Measurements from ENCODE around the gene KIN. TPM values are rescaled to one million over a fixed set of nuclear protein-coding genes. Genes with fewer than 3 reads are reported as not detected.

KIN gene
- total RNA-seq, 1 donor from 2014 or later: 12.9 TPM

- TF ChIP-seq CTCF (IDR thresholded peaks at IDR 0.05; ENCODE audit: partially characterized antibody, unreplicated experiment): no peak
- H3K4me3 Mint-ChIP-seq (ENCODE audit: unreplicated experiment): no peak overlapping the region
- no peak for DNase-seq
- peaks cover 8% of the 10 kb centered on the region for H3K27me3 Mint-ChIP-seq (ENCODE audit: unreplicated experiment)
- no peaks in the 10 kb centered on the region for H3K4me1 Mint-ChIP-seq (ENCODE audit: low read depth, unreplicated experiment)
- no peak overlapping the region for H3K27ac Mint-ChIP-seq (ENCODE audit: unreplicated experiment)
- no peaks in the 10 kb centered on the region for H3K9me3 Mint-ChIP-seq (ENCODE audit: unreplicated experiment)
- no peaks in the 10 kb centered on the region for H3K36me3 Mint-ChIP-seq (ENCODE audit: unreplicated experiment)
Observed at GRCh38 chr10:7808686-7809267, 21.0 kb upstream of the KIN start.

DNA sequence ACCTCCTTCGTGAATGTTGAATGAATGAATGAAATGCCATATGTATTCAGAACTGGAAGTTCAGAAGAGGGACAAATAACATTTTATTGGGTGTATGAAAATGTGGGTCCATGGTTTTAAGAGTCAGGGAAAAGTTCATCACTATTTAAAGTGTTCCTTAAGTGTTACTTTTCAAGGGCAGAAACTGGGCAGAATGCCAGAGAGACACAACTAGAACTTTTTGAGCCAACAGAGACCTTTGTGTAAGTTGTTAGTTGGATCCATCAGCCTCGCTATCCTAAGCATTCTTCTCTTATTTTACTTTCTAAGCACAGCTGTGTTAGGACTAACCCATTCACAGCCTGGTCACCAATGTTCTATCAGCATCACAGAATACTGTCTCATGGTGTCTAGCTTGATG, 16.9 kb upstream of the KIN start:
- H3K4me1 Mint-ChIP-seq (ENCODE audit: low read depth, unreplicated experiment): no peaks in the 10 kb centered on the region
- no peak for DNase-seq
- H3K27me3 Mint-ChIP-seq (ENCODE audit: unreplicated experiment): no peaks in the 10 kb centered on the region
- no peak overlapping the region for H3K4me3 Mint-ChIP-seq (ENCODE audit: unreplicated experiment)
- H3K9me3 Mint-ChIP-seq (ENCODE audit: unreplicated experiment): no peaks in the 10 kb centered on the region
- H3K36me3 Mint-ChIP-seq (ENCODE audit: unreplicated experiment): no peaks in the 10 kb centered on the region
- TF ChIP-seq CTCF (IDR thresholded peaks at IDR 0.05; ENCODE audit: partially characterized antibody, unreplicated experiment): no peak
- no peak overlapping the region for H3K27ac Mint-ChIP-seq (ENCODE audit: unreplicated experiment)

- Mint-ChIP-seq H3K27me3 (ENCODE audit: unreplicated experiment) (no peaks in the 10 kb centered on the region), H3K9me3 (ENCODE audit: unreplicated experiment) (no peaks in the 10 kb centered on the region), H3K4me3 (ENCODE audit: unreplicated experiment) (no peak overlapping the region), H3K4me1 (ENCODE audit: low read depth, unreplicated experiment) (no peaks in the 10 kb centered on the region), H3K36me3 (ENCODE audit: unreplicated experiment) (no peaks in the 10 kb centered on the region), H3K27ac (ENCODE audit: unreplicated experiment) (no peak overlapping the region)
- no peak for DNase-seq
- TF ChIP-seq CTCF (IDR thresholded peaks at IDR 0.05; ENCODE audit: partially characterized antibody, unreplicated experiment): no peak
Observed at GRCh38 chr10:7804216-7804615, 16.4 kb upstream of the KIN start.

GRCh38 chr10:7802606-7803005, 14.8 kb upstream of the KIN start:
- no peak overlapping the region for H3K4me3 Mint-ChIP-seq (ENCODE audit: unreplicated experiment)
- DNase-seq: no peak
- no peak overlapping the region for H3K27ac Mint-ChIP-seq (ENCODE audit: unreplicated experiment)
- H3K36me3 Mint-ChIP-seq (ENCODE audit: unreplicated experiment): no peaks in the 10 kb centered on the region
- H3K27me3 Mint-ChIP-seq (ENCODE audit: unreplicated experiment): no peaks in the 10 kb centered on the region
- no peak for TF ChIP-seq CTCF (IDR thresholded peaks at IDR 0.05; ENCODE audit: partially characterized antibody, unreplicated experiment)
- H3K9me3 Mint-ChIP-seq (ENCODE audit: unreplicated experiment): no peaks in the 10 kb centered on the region
- H3K4me1 Mint-ChIP-seq (ENCODE audit: low read depth, unreplicated experiment): no peaks in the 10 kb centered on the region

GRCh38 chr10:7797582-7797981, 9.8 kb upstream of the KIN start:
- no peak for TF ChIP-seq CTCF (IDR thresholded peaks at IDR 0.05; ENCODE audit: partially characterized antibody, unreplicated experiment)
- Mint-ChIP-seq H3K36me3 (ENCODE audit: unreplicated experiment) (no peaks in the 10 kb centered on the region), H3K9me3 (ENCODE audit: unreplicated experiment) (no peaks in the 10 kb centered on the region), H3K4me3 (ENCODE audit: unreplicated experiment) (no peak overlapping the region), H3K27me3 (ENCODE audit: unreplicated experiment) (no peaks in the 10 kb centered on the region), H3K27ac (ENCODE audit: unreplicated experiment) (no peak overlapping the region), H3K4me1 (ENCODE audit: low read depth, unreplicated experiment) (peaks cover 3% of the 10 kb centered on the region)
- no peak for DNase-seq

Data from glutamatergic neuron (in vitro differentiated cells).